ENCODE data around the gene HYAL4. TPM values are rescaled to one million over a fixed set of nuclear protein-coding genes. Genes with fewer than 3 reads are reported as not detected.

The HYAL4 gene
- polyA plus RNA-seq, 3 donors: 0.10 to 0.19 (median 0.15) TPM

DNA sequence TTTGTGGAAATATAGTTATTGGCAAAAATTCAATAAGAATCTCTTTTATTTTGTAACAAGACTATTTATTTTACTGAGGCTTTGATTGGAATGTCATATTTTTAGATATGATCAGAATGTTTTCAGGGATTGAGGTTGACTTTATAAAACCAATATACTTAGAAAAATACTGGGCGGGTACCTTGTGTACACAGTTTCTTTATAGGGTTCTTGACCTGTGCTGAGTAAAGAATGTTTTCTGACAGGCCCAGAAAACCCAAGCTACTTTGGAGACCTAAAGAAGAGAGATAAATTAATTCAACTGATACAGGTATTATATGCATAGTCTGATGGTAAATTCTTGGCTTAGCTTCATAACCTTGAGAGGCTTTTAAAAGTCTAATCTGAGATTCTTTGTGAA lies 56.1 kb downstream of the HYAL4 start:
- DNase-seq: no peak

GRCh38 chr7:123905714-123906113 lies 60.7 kb downstream of the HYAL4 start:
- no peak for DNase-seq

DNA sequence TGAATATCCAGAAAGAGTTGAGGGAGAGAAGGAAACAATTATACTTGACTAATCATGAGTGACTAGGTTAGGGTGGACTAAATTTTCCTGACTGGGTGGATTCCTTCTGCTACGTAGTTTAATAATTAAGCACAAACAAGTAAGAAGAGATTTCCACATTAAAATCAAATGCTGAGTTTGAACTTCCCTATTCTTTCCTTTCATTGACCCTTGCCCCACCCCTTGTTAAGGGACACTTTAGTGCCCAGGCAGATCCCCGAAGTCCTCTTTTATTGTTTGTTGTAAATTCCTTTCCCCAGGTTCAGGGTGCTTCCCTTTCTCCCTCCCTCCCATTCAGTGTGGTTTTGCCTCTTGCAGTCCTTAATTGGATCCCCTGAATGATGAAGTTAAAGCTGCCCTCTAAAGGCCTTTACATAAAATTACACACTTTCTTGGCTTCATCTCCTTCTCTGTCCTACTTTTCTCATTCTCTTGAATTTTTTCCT lies 71.3 kb downstream of the HYAL4 start:
- peak; percentile 20 for DNase-seq

DNA sequence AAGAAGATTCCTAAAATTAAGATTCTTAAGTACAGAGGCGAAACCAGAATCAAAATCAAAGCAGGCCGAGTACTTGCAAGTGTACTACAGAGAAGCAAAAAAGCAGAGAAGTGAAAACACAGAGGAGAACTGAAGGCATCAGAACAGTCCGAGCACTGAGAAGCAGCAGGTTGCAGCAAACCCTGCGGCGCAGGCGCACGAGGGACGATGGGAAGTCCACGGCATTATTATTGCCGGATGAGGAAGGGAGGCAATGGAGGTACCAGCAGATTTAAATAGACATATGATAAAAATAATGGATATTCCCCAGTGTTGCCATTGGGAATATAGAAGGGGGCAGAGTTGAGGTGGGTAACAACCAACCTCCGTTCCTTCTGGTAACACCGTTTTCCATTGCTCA lies 72.9 kb downstream of the HYAL4 start:
- no peak for DNase-seq

DNA sequence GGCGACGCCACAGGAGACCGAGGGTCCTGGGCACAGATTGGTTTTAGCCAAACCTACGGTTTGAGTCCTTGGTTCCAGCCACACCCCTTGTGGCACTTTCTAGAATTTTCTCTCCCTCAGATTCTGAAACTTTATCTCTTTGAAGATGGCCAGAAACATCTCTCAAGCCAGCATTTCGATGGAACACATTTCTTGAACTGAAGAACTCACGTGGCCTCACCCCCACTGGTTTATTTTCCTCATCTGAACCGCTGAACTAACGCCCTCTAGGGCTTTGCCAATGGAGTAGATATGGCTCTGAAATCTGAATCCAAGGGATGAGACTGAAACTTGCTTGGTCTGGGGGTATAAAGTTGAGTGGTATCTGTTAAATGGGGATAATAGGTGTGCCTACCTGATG lies 73.3 kb downstream of the HYAL4 start:
- no peak for DNase-seq

GRCh38 chr7:123923599-123923998 lies 78.6 kb downstream of the HYAL4 start:
- DNase-seq: no peak

DNA sequence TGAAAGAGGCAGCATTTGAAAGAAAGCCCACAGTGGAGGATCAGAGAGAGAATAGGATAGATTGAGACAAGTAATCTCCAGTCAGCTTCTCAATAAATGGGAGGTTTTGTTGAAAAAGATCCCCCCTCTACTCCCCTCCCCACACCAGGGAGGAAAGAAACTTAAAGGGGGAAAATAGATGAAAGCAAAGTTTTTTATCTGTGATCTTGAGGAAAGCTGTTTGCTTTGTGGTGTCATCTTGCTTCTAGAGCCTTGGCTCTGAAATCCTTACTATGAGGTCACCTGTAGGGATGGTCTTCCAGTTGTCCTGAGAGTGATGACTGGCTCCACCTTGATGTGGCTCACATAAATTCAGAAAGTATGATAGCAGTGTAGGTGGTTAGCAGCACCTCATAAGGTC lies 80.0 kb downstream of the HYAL4 start, which contains the start of gene SPAM1:
Gene SPAM1, plus strand, starts transcription at position 301 of the 400 bp plus-strand sequence. CDS start 28,330 bp downstream, outside the sequence.
- no peak for DNase-seq

Other genes starting within 250 kb of the HYAL4 start
- gene ASB15, start 243.3 kb upstream of the HYAL4 start, polyA plus RNA-seq (ENCODE audit: insufficient read length in 3 of 3): 1 to 10 TPM; 1.8 to 2.1 (median 1.9) TPM
- gene LMOD2, start 189.3 kb upstream of the HYAL4 start, polyA plus RNA-seq (ENCODE audit: insufficient read length in 3 of 3): under 1 TPM in 1 of 3 donors, not detected in 2; 0.25 TPM
- gene WASL, start 96.2 kb upstream of the HYAL4 start, polyA plus RNA-seq (ENCODE audit: insufficient read length in 3 of 3): 10 to 100 TPM; 67.6 to 71.6 (median 70.0) TPM
- gene SPAM1, start 80.1 kb downstream of the HYAL4 start, polyA plus RNA-seq (ENCODE audit: insufficient read length in 3 of 3): not detected
- gene TMEM229A, start 187.9 kb downstream of the HYAL4 start, polyA plus RNA-seq (ENCODE audit: insufficient read length in 3 of 3): under 1 TPM in 2 of 3 donors, not detected in 1; 0.08 to 0.10 TPM

Data from renal pelvis (tissue), 4 donors.